Osteoblast (primary cell): ENCODE results near the gene PDXK. TPM values are rescaled to one million over a fixed set of nuclear protein-coding genes. Genes with fewer than 3 reads are reported as not detected.

Source experiments
- DNase-seq: peaks from one replicate; pipeline ENCODE4 v3.0.0; 2011; ENCODE audit warnings: low spot score, mixed read lengths; ENCODE audit not compliant: insufficient read length; ENCODE audit errors: missing footprints
- H2AFZ ChIP-seq: 2 replicates; pipeline ENCODE4 v1.6.0; 2011; ENCODE audit warnings: mild to moderate bottlenecking, low read length
- H3K27ac ChIP-seq: 2 replicates; pipeline ENCODE4 v1.5.1; 2011; ENCODE audit warnings: mild to moderate bottlenecking, low read depth, low read length, moderate library complexity
- H3K27me3 ChIP-seq: 2 replicates; pipeline ENCODE4 v1.6.0; 2012; ENCODE audit warnings: mild to moderate bottlenecking, control low read depth, inconsistent platforms, low read length, moderate library complexity; ENCODE audit not compliant: insufficient read depth
- H3K36me3 ChIP-seq: 2 replicates; pipeline ENCODE4 v1.5.1; 2011; ENCODE audit warnings: mild to moderate bottlenecking, low read length, control low read depth, moderate library complexity; ENCODE audit not compliant: insufficient read depth
- H3K4me1 ChIP-seq: 2 replicates; pipeline ENCODE4 v1.5.1; 2011; ENCODE audit warnings: mild to moderate bottlenecking, low read length, control low read depth, moderate library complexity; ENCODE audit not compliant: insufficient read depth
- H3K4me2 ChIP-seq: 2 replicates; pipeline ENCODE4 v1.6.0; 2011; ENCODE audit warnings: mild to moderate bottlenecking, low read length; ENCODE audit not compliant: insufficient read depth
- H3K4me3 ChIP-seq: fragments of 200-600 bp; sonication (generic); 3 replicates; pipeline ENCODE4 v1.5.1; 2012; ENCODE audit warnings: mild to moderate bottlenecking, low read length, inconsistent platforms; ENCODE audit not compliant: insufficient read depth
- H3K79me2 ChIP-seq: 2 replicates; pipeline ENCODE4 v1.6.0; 2012; ENCODE audit warnings: mild to moderate bottlenecking, low read length, control low read depth, inconsistent platforms; ENCODE audit not compliant: insufficient read depth
- H3K9me3 ChIP-seq: 2 replicates; pipeline ENCODE4 v1.5.1; 2011; ENCODE audit warnings: low read depth, low read length, control low read depth
- H4K20me1 ChIP-seq: 2 replicates; pipeline ENCODE4 v1.6.0; 2012; ENCODE audit warnings: mild to moderate bottlenecking, low read length, control low read depth; ENCODE audit not compliant: insufficient read depth
- total RNA-seq: library from RNA; depleted of rRNA; stranded (reverse); fragments of >200 nt; gene quantifications from 2 replicates; pipeline ENCODE4 v1.2.3, GENCODE V29; 2012
- TF ChIP-seq, protein P1 (sequence below): IDR thresholded peaks from 2 replicates; pipeline ENCODE4 v1.5.1; 2011; ENCODE audit warnings: mild to moderate bottlenecking, low read depth, low read length, moderate library complexity; ENCODE audit errors: extremely low read depth

The PDXK gene
- total RNA-seq, 1 donor = 89.4 TPM

DNA sequence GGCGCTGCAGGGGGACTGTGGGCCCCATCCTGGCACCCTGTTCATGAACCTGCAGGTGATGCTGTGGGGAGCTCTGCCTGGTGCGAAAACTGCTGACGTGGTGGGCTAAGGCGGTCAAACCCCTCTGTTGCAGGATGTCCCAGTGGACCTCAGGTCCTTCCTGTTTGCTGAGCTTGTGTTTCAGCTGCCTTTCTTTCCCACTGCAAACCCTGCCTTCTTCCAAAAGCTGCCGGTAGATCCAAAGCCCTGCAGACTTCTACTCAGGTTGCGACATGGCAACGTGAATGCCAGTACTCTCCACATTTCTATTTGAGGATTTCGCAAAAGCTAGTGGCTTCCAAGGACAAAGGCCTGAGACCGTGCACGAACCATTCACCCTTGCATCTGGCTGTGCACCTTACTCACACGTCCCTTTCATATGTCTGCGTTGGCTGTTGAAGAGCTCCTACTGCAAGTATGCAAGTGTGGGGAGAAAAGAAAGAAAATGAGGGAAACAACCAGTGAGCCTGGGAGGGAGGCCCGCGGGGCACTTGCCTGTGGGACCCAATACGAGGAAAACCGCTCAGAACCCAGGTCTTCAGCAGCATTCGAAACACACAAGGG, 64.3 kb downstream of the PDXK start:
- no peaks in the 10 kb centered on the region for H3K27me3 ChIP-seq

DNA sequence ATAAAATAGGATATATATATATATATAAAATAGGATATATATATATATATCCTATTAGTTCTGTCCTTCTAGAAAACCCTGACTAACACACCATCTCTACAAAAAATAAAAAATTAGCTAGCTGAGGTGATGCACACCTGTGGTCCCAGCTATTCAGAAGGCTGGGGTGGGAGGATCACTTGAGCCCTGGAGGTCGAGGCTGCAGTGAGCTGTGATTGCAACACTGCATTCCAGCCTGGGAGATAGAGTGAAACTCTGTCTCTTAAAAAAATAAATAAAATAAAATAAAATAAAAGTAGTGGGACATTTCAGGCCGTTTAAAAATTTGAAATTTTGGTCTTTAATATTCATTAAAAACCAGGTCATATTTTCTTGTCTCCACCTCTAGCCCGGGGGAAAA, 66.2 kb downstream of the PDXK start:
- no peaks in the 10 kb centered on the region for H4K20me1 ChIP-seq
- no peak for DNase-seq
- no peak overlapping the region for H3K4me3 ChIP-seq
- no peak overlapping the region for H2AFZ ChIP-seq
- peaks cover 8% of the 10 kb centered on the region for H3K79me2 ChIP-seq
- H3K36me3 ChIP-seq = no peaks in the 10 kb centered on the region
- H3K27ac ChIP-seq = no peak overlapping the region
- H3K4me1 ChIP-seq = peaks cover 3% of the 10 kb centered on the region
- no peak overlapping the region for H3K4me2 ChIP-seq
- TF ChIP-seq, protein P1, sequence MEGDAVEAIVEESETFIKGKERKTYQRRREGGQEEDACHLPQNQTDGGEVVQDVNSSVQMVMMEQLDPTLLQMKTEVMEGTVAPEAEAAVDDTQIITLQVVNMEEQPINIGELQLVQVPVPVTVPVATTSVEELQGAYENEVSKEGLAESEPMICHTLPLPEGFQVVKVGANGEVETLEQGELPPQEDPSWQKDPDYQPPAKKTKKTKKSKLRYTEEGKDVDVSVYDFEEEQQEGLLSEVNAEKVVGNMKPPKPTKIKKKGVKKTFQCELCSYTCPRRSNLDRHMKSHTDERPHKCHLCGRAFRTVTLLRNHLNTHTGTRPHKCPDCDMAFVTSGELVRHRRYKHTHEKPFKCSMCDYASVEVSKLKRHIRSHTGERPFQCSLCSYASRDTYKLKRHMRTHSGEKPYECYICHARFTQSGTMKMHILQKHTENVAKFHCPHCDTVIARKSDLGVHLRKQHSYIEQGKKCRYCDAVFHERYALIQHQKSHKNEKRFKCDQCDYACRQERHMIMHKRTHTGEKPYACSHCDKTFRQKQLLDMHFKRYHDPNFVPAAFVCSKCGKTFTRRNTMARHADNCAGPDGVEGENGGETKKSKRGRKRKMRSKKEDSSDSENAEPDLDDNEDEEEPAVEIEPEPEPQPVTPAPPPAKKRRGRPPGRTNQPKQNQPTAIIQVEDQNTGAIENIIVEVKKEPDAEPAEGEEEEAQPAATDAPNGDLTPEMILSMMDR = no peak
- no peaks in the 10 kb centered on the region for H3K9me3 ChIP-seq
- H3K27me3 ChIP-seq = no peaks in the 10 kb centered on the region

More for the DNA sequence above, 64.3 kb downstream of the PDXK start:
- no peak for DNase-seq
- Histone ChIP-seq H3K79me2 (no peaks in the 10 kb centered on the region), H2AFZ (no peak overlapping the region), H3K27ac (no peak overlapping the region), H3K4me3 (no peak overlapping the region), H3K36me3 (no peaks in the 10 kb centered on the region), H4K20me1 (no peaks in the 10 kb centered on the region), H3K4me2 (no peak overlapping the region), H3K4me1 (no peaks in the 10 kb centered on the region), H3K9me3 (no peaks in the 10 kb centered on the region)
- TF ChIP-seq, protein P1 = no peak

DNA sequence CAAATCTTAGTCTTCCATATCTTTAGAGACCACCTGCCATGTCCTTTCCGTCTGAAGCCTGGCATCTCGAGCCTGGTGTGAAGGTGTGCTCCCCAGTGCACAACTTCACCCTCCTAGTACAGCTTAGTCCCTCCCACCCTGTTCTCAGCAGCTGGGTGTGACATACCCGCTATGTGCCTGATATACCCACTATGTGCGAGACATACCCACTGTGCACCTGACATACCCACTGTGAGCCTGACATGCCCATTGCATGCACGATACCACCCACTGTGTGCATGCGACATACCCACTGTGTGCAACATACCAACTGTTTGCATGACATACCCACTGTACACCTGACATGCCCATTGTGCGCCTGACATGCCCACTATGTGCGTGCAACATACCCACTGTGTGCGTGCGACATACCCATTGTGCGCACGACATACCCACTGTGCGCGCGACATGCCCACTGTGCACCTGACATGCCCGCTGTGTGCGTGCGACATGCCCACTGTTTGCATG, 67.4 kb downstream of the PDXK start:
- Histone ChIP-seq H3K4me1 (peaks cover 12% of the 10 kb centered on the region), H3K4me2 (no peak overlapping the region), H3K9me3 (no peaks in the 10 kb centered on the region), H3K27ac (no peak overlapping the region), H3K36me3 (no peaks in the 10 kb centered on the region), H4K20me1 (peaks cover 9% of the 10 kb centered on the region), H3K4me3 (no peak overlapping the region), H3K27me3 (no peaks in the 10 kb centered on the region), H2AFZ (no peak overlapping the region), H3K79me2 (peaks cover 20% of the 10 kb centered on the region)
- TF ChIP-seq, protein P1 = no peak
- DNase-seq = no peak

DNA sequence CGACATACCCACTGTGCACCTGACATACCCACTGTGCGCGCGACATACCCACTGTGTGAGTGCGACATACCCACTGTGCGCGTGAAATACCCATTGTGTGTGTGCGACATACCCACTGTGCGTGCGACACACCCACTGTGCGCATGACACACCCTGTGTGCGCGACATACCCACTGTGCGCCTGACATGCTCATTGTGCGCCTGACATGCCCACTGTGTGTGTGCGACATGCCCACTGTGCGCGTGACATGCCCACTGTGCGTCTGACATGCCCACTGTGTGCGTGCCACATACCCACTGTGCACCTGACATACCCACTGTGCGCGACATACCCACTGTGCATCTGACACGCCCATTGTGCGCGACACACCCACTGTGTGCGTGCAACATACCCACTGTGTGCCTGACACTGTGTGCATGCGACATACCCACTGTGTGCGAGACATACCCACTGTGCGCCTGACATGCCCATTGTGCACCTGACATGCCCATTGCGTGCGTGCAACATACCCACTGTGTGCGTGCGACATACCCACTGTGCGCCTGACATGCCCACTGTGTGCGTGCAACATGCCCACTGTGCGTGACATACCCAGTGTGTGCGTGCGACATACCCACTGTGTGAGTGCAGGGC, 68.0 kb downstream of the PDXK start:
- TF ChIP-seq, protein P1 = no peak
- Histone ChIP-seq H3K27ac (no peak overlapping the region), H2AFZ (no peak overlapping the region), H3K4me1 (peaks cover 12% of the 10 kb centered on the region), H3K79me2 (peaks cover 25% of the 10 kb centered on the region), H3K27me3 (no peaks in the 10 kb centered on the region), H3K4me2 (no peak overlapping the region), H3K4me3 (no peak overlapping the region), H3K36me3 (peaks cover 3% of the 10 kb centered on the region), H3K9me3 (no peaks in the 10 kb centered on the region), H4K20me1 (peaks cover 12% of the 10 kb centered on the region)
- DNase-seq = no peak
